Choroid plexus epithelial cell (primary cell): ENCODE measurements around the gene PTGES3.

ENCODE experiments used
- DNase-seq: peaks from one replicate; pipeline ENCODE4 v3.0.0-alpha.2; 2010; ENCODE audit warnings: low read depth
- H3K4me3 ChIP-seq: 2 replicates; pipeline ENCODE4 v1.5.1; 2011; ENCODE audit warnings: low read depth, mild to moderate bottlenecking, control low read depth, low read length, moderate library complexity
- CTCF ChIP-seq: conservative IDR thresholded peaks from 2 replicates; pipeline ENCODE4 v1.5.1; 2011; ENCODE audit warnings: low read depth, mild to moderate bottlenecking, control low read depth, inconsistent platforms, low read length, moderate library complexity

PTGES3 gene

GRCh38 chr12:56718636-56719035 lies 30.6 kb upstream of the PTGES3 start:
- no peak for DNase-seq
- H3K4me3 ChIP-seq = no peak overlapping the region
- TF ChIP-seq CTCF = no peak

GRCh38 chr12:56718149-56718548 lies 30.1 kb upstream of the PTGES3 start:
- H3K4me3 ChIP-seq = no peak overlapping the region
- TF ChIP-seq CTCF = no peak
- DNase-seq = no peak

GRCh38 chr12:56716933-56717880 lies 29.1 kb upstream of the PTGES3 start:
- no peak overlapping the region for H3K4me3 ChIP-seq
- TF ChIP-seq CTCF = no peak
- no peak for DNase-seq

GRCh38 chr12:56716458-56716857 lies 28.4 kb upstream of the PTGES3 start:
- DNase-seq = no peak
- H3K4me3 ChIP-seq = no peak overlapping the region
- no peak for TF ChIP-seq CTCF

- DNase-seq = no peak
- no peak for TF ChIP-seq CTCF
- no peak overlapping the region for H3K4me3 ChIP-seq
Observed at GRCh38 chr12:56715798-56716197, 27.7 kb upstream of the PTGES3 start.

- TF ChIP-seq CTCF = no peak
- DNase-seq = no peak
- no peak overlapping the region for H3K4me3 ChIP-seq
Observed at GRCh38 chr12:56714431-56714929, 26.4 kb upstream of the PTGES3 start.

GRCh38 chr12:56713345-56713744 lies 25.3 kb upstream of the PTGES3 start:
- no peak for TF ChIP-seq CTCF
- no peak for DNase-seq
- no peak overlapping the region for H3K4me3 ChIP-seq
